WTC11 (cell line): Measurements from ENCODE around the gene TMEM184A. TPM values are rescaled to one million over a fixed set of nuclear protein-coding genes. Genes with fewer than 3 reads are reported as not detected.

Source experiments
- ATAC-seq: fragments of 200-7000 bp; cut with Tn5 transposase; 2 replicates; pipeline ENCODE4 v1.10.0; 2021; ENCODE audit warnings: mild to moderate bottlenecking, moderate library complexity
- CTCF ChIA-PET: fragments of 300-600 bp; sonication (Branson Sonifier 250); formaldehyde crosslinking; loops from one replicate; lab custom pipeline; 2021; ENCODE audit warnings: antibody characterized with exemption; lab: Charles Lee
- POLR2A ChIA-PET: fragments of 350-600 bp; sonication (Branson Sonifier 250); formaldehyde crosslinking; loops from one replicate; lab custom pipeline; 2021; ENCODE audit warnings: antibody characterized with exemption; lab: Charles Lee
- DNase-seq: peaks from one replicate; pipeline ENCODE4 v3.0.0; 2021; ENCODE audit warnings: low spot score
- H3K27ac Mint-ChIP-seq: 2 replicates; pipeline ENCODE4 v1.8.0; 2021; ENCODE audit warnings: mixed read lengths
- H3K27me3 Mint-ChIP-seq: 2 replicates; pipeline ENCODE4 v1.8.0; 2021; ENCODE audit warnings: low read depth, mild to moderate bottlenecking, moderate library complexity, mixed read lengths
- H3K36me3 Mint-ChIP-seq: 2 replicates; pipeline ENCODE4 v1.8.0; 2021; ENCODE audit warnings: mixed read lengths
- H3K4me1 Mint-ChIP-seq: 2 replicates; pipeline ENCODE4 v1.8.0; 2022; ENCODE audit warnings: mixed read lengths
- H3K4me3 Mint-ChIP-seq: 2 replicates; pipeline ENCODE4 v1.8.0; 2021; ENCODE audit warnings: mild to moderate bottlenecking, moderate library complexity, mixed read lengths
- H3K9me3 Mint-ChIP-seq: 2 replicates; pipeline ENCODE4 v1.8.0; 2021; ENCODE audit warnings: mixed read lengths
- AFF4 ChIP-seq: sonication (generic); formaldehyde crosslinking; IDR thresholded peaks from 2 replicates; pipeline ENCODE4 v1.8.1; 2023; ENCODE audit warnings: mild to moderate bottlenecking, missing genetic modification reagents, borderline replicate concordance
- ATF3 ChIP-seq: sonication (generic); formaldehyde crosslinking; conservative IDR thresholded peaks from 2 replicates; pipeline ENCODE4 v1.8.1; 2022; ENCODE audit warnings: mild to moderate bottlenecking, missing genetic modification reagents
- E2F1 ChIP-seq: sonication (generic); formaldehyde crosslinking; IDR thresholded peaks from 2 replicates; pipeline ENCODE4 v1.8.0; 2022; ENCODE audit warnings: mild to moderate bottlenecking, missing genetic modification reagents
- ELF4 ChIP-seq: sonication (generic); formaldehyde crosslinking; IDR thresholded peaks from 2 replicates; pipeline ENCODE4 v1.8.1; 2022; ENCODE audit warnings: low read depth, mild to moderate bottlenecking, moderate library complexity, missing genetic modification reagents
- ERG ChIP-seq: fragments of 250-450 bp; sonication (Bioruptor Pico); IDR thresholded peaks from 2 replicates; pipeline ENCODE4 v1.8.0; 2021; ENCODE audit warnings: mild to moderate bottlenecking
- ETV6 ChIP-seq: sonication (generic); formaldehyde crosslinking; IDR thresholded peaks from 2 replicates; pipeline ENCODE4 v1.8.1; 2022; ENCODE audit warnings: mild to moderate bottlenecking, missing genetic modification reagents
- FOXK1 ChIP-seq: sonication (generic); formaldehyde crosslinking; IDR thresholded peaks from 2 replicates; pipeline ENCODE4 v1.8.0; 2022; ENCODE audit warnings: mild to moderate bottlenecking, moderate library complexity, missing genetic modification reagents
- FOXP4 ChIP-seq: sonication (generic); formaldehyde crosslinking; IDR thresholded peaks from 2 replicates; pipeline ENCODE4 v1.8.0; 2022; ENCODE audit warnings: mild to moderate bottlenecking, missing genetic modification reagents
- GRHL2 ChIP-seq: fragments of 250-450 bp; sonication (Bioruptor Pico); IDR thresholded peaks from 2 replicates; pipeline ENCODE4 v1.8.0; 2022; ENCODE audit warnings: mild to moderate bottlenecking, moderate library complexity; ENCODE audit not compliant: insufficient replicate concordance, severe bottlenecking
- MYBL2 ChIP-seq: sonication (generic); formaldehyde crosslinking; IDR thresholded peaks from 2 replicates; pipeline ENCODE4 v1.8.1; 2023; ENCODE audit warnings: mild to moderate bottlenecking, moderate library complexity, missing genetic modification reagents
- NFE2L1 ChIP-seq: sonication (generic); formaldehyde crosslinking; IDR thresholded peaks from 2 replicates; pipeline ENCODE4 v1.8.1; 2023; ENCODE audit warnings: missing genetic modification reagents
- SMAD3 ChIP-seq: sonication (generic); formaldehyde crosslinking; IDR thresholded peaks from 2 replicates; pipeline ENCODE4 v1.8.0; 2022; ENCODE audit warnings: missing genetic modification reagents, mild to moderate bottlenecking, borderline replicate concordance
- SMAD4 ChIP-seq: sonication (generic); formaldehyde crosslinking; IDR thresholded peaks from 2 replicates; pipeline ENCODE4 v1.8.0; 2022; ENCODE audit warnings: mild to moderate bottlenecking, missing genetic modification reagents
- TCF7 ChIP-seq: sonication (generic); formaldehyde crosslinking; IDR thresholded peaks from 2 replicates; pipeline ENCODE4 v1.8.0; 2022; ENCODE audit warnings: mild to moderate bottlenecking, low read depth, missing genetic modification reagents, moderate library complexity
- TP53 ChIP-seq: sonication (generic); formaldehyde crosslinking; IDR thresholded peaks from 2 replicates; pipeline ENCODE4 v1.8.1; 2023; ENCODE audit warnings: mild to moderate bottlenecking, missing genetic modification reagents
- ZNF232 ChIP-seq: sonication (generic); formaldehyde crosslinking; IDR thresholded peaks from 2 replicates; pipeline ENCODE4 v1.8.0; 2022; ENCODE audit warnings: mild to moderate bottlenecking, missing genetic modification reagents
- ZNF396 ChIP-seq: fragments of 250-450 bp; sonication (Bioruptor Pico); IDR thresholded peaks from 2 replicates; pipeline ENCODE4 v1.8.0; 2021; ENCODE audit warnings: mild to moderate bottlenecking, moderate library complexity, borderline replicate concordance
- ZNF423 ChIP-seq: fragments of 250-450 bp; sonication (Bioruptor Pico); IDR thresholded peaks from 2 replicates; pipeline ENCODE4 v2.1.2; 2022; ENCODE audit warnings: mild to moderate bottlenecking, moderate library complexity
- ZNF532 ChIP-seq: fragments of 250-450 bp; sonication (Bioruptor Pico); IDR thresholded peaks from 2 replicates; pipeline ENCODE4 v1.9.0; 2021; ENCODE audit warnings: mild to moderate bottlenecking, borderline replicate concordance
- ZSCAN18 ChIP-seq: fragments of 250-450 bp; sonication (Bioruptor Pico); IDR thresholded peaks from 2 replicates; pipeline ENCODE4 v2.1.2; 2022; ENCODE audit warnings: mild to moderate bottlenecking, moderate library complexity
- total RNA-seq: library from RNA; stranded (reverse); gene quantifications from 3 replicates; pipeline ENCODE4 v1.2.3, GENCODE V29; 2021

TMEM184A gene
- total RNA-seq, 1 experiment from 2014 or later, result 1.4 TPM

- no peaks in the 10 kb centered on the region for H3K36me3 Mint-ChIP-seq
- ATAC-seq, result no peak
- no peaks in the 10 kb centered on the region for H3K9me3 Mint-ChIP-seq
- POLR2A ChIA-PET, result interaction anchor here (0.8 kb wide), 1 partner anchor 25 kb away, joined by 3 read pairs; no protein-coding TSS in a partner anchor
- no peak for DNase-seq
- CTCF ChIA-PET, result interaction anchor here (1.0 to 1.3 kb wide), 8 partner anchors 9 to 154 kb away, joined by 3 to 8 read pairs (median 4); no protein-coding TSS in a partner anchor
- no peak overlapping the region for H3K4me3 Mint-ChIP-seq
- H3K4me1 Mint-ChIP-seq, result peaks cover 5% of the 10 kb centered on the region
- no peaks in the 10 kb centered on the region for H3K27me3 Mint-ChIP-seq
- no peak for TF ChIP-seq FOXP4 (CRISPR knock-in tag)
- no peak for TF ChIP-seq TCF7 (CRISPR knock-in tag)
- no peak for TF ChIP-seq GRHL2 (CRISPR knock-in tag)
- no peak for TF ChIP-seq FOXK1
- no peak for TF ChIP-seq NFE2L1 (CRISPR knock-in tag)
- TF ChIP-seq ZNF396 (CRISPR knock-in tag), result no peak
- no peak for TF ChIP-seq AFF4
- no peak for TF ChIP-seq MYBL2 (CRISPR knock-in tag)
- no peak for TF ChIP-seq ZNF232 (CRISPR knock-in tag)
- TF ChIP-seq SMAD3 (CRISPR knock-in tag), result no peak
- no peak for TF ChIP-seq ZSCAN18 (CRISPR knock-in tag)
- TF ChIP-seq ETV6 (CRISPR knock-in tag), result no peak
- TF ChIP-seq ELF4 (CRISPR knock-in tag), result no peak
- TF ChIP-seq ERG (CRISPR knock-in tag), result no peak
- no peak for TF ChIP-seq SMAD4 (CRISPR knock-in tag)
- no peak for TF ChIP-seq ZNF532 (CRISPR knock-in tag)
- no peak for TF ChIP-seq ATF3 (CRISPR knock-in tag)
- TF ChIP-seq E2F1 (CRISPR knock-in tag), result no peak
- TF ChIP-seq ZNF423 (CRISPR knock-in tag), result no peak
- no peak for TF ChIP-seq TP53 (CRISPR knock-in tag)
- peak overlapping the region; percentile 60; the same call in 1 of the 2 replicates for H3K27ac Mint-ChIP-seq
These were observed 1.8 kb upstream of the TMEM184A start for GRCh38 chr7:1557771-1558170.
